HT-29 (cell line): ENCODE measurements around the gene GALNT15. TPM values are rescaled to one million over a fixed set of nuclear protein-coding genes. Genes with fewer than 3 reads are reported as not detected.

Experiments used
- DNase-seq: peaks from one replicate; pipeline ENCODE4 v3.0.0-alpha.2; 2015; ENCODE audit warnings: low spot score
- total RNA-seq: library from RNA; depleted of rRNA; stranded (reverse); fragments of >200 nt; shearing (Covaris generic); gene quantifications from 2 replicates; pipeline ENCODE4 v1.2.3, GENCODE V29; 2014

Gene GALNT15
- total RNA-seq, 1 experiment from 2014 or later: not detected

DNA sequence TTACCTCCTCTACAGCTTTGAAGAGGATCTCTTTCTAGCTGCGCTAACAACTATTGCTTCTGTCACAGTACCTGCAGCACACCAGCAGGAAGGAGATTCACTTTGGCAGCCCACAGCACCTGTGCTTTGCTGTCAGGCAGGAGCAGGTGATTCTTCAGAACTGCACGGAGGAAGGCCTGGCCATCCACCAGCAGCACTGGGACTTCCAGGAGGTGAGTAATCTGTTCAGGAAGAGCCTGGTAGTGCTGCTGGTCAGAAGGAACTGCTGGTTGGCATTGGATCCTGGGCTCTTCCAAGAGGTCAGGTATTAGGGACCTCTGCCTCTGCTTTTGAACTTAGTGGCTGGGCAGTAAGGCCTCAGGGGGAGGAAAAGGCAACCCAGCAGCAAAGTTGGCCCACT lies 48.1 kb downstream of the GALNT15 start:
- no peak for DNase-seq

DNA sequence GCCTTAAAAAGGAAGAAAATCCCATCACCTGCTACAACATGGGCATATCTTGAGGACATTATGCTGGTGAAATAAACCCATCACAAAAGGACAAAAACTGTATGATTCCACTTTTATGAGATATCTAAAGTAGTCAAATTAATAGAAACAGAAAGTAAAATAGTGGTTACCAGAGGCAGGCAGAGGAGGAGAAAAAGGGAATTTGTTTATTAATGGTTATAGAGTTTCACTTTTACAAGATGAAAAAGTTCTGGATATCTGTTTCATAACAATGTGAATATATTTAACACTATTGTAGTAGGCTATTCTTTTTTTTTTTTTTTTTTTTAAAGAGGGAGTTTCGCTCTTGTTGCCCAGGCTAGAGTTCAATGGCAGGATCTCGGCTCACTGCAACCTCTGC lies 49.8 kb downstream of the GALNT15 start:
- no peak for DNase-seq

DNA sequence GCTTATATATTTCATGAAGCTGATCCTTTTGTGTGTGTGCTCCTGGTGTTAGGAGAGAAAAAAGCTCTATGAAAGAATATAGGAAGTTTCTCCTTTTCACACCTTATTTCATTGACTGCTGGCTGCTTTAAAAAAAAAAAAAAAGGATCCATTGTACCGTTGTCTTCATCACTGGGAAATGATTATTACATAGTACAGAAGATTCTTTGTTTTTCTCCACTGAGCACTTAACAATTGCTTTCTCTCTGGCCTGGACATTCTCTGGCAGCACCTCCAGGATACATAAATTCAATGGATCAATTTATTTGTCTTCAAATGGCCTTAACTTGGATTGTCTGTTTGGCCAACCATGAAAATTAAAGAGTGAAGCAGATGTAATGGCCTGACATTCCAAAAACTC lies 53.1 kb downstream of the GALNT15 start:
- no peak for DNase-seq

DNA sequence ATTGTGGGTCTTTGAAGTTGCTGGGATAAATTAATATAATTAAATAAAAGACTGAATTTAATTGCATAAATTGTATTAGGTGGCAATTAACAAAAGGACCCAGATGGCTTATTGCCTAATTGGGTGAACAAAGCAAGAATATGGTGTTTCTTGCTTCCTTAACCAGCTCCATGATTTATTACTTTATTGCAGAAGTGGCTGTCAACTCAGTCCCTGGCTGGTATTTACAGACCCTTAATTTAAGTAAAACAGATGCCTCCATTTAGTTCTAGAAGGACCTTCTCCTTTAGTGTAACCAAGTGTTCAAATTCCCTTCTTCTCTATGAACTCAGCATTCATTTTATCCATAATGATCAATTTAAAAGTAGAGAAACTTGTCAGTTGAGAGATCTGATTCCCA lies 55.2 kb downstream of the GALNT15 start:
- DNase-seq: no peak

DNA sequence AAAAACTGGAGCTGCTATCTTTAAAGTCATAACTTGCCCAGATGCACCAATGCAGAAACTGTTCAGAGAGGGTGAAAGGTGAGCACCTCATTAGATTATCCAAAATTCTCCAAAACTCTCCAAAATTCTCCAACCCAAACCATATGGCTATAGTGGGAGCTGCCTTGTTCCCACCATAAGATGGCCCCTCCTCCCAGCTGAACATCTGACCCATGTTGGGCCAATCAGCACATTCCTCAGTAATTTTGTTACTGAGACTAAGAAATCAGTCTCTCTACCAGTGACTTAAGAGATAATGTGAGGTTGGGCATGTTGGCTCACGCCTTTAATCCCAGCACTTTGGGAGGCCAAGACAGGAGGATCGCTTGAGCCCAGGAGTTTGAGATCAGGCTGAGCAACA lies 57.5 kb downstream of the GALNT15 start:
- no peak for DNase-seq

DNA sequence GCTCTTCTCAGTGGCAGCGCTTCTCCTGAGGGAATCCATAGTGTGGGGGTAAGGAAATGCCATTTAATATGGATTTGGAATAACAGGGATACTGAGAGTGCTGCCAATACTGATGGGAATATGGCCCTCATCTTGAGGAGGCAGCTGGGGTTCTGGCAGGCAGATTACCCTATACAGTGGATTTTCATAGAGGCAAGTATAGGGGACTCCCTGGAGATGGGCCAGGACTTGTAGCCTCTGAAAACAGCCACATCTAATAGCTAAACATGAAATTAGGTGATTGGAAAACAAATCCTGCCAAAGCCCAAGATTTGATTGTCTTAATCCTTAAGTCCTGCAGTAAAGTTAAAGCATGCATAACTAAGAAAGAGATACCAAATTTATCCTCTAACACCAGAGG lies 59.3 kb downstream of the GALNT15 start:
- DNase-seq: no peak

DNA sequence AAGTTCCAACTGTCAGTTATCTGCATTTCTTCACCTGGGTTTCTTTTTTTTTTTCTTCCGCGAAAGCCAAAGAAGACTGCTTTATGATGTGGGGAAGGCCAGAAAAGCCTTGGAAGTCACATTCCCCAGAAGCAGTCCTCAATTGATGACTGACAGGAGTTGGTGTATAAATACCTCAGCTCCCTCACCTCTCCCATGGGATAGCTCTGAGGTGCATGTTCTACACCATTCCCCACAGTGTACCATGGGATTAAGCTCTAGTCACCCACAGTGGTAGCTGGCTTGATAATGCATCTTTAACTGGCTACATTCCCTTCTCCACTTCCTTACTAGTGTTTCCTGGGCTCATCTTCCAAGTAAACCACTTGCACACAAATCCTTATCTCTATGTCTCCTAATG lies 59.8 kb downstream of the GALNT15 start:
- DNase-seq: no peak

DNA sequence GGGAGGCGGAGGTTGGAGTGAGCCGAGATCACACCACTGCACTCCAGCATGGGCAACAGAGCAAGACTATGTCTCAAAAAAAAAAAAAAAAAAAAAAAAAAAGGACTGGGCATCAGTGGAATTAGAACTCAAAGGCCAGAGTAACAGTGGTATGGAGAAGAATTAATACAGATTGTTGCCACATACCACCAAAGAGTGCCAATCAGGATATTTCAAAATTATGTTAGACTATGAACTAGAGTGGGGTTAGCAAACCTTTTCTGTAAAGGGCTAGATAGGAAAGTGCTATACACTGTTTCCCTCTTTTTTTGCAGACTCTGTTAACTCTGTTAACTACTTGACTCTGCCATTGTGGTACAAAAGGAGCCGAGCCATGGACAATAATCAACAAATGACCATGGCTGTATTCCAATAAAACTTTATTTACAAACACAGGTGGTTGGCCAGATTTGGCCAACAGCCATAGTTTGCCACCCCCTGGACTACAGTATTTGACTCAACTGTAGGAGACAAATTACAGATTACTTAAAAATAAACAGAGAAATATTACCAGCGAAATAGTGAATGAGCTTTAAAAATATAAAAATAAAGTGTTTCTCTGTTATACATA lies 61.7 kb downstream of the GALNT15 start:
- DNase-seq: no peak

DNA sequence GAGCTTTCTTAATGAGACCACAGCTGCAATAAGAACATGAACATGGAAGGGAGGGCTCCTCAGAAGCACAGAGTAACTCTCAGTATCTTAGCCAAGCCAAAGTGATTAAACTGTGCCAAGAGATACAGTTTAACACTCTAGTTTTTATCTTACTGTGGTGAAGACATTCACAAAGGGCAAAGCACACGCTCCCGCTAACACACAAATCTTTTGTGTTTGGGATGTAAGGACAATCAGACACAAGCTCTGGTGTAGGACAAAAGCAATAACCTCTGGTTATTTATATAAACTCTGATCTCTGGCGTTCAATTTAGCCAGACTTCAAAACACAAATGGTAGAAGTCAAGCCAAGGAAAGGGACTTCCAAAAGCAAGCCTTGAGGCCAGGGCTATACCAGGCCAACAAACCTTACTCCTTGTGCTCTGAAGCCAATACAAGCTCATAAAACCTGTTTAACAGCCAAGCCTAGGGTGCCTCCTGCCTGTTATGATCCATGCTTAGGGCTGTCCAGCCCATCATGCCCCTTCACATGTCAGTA lies 62.4 kb downstream of the GALNT15 start:
- DNase-seq: no peak

DNA sequence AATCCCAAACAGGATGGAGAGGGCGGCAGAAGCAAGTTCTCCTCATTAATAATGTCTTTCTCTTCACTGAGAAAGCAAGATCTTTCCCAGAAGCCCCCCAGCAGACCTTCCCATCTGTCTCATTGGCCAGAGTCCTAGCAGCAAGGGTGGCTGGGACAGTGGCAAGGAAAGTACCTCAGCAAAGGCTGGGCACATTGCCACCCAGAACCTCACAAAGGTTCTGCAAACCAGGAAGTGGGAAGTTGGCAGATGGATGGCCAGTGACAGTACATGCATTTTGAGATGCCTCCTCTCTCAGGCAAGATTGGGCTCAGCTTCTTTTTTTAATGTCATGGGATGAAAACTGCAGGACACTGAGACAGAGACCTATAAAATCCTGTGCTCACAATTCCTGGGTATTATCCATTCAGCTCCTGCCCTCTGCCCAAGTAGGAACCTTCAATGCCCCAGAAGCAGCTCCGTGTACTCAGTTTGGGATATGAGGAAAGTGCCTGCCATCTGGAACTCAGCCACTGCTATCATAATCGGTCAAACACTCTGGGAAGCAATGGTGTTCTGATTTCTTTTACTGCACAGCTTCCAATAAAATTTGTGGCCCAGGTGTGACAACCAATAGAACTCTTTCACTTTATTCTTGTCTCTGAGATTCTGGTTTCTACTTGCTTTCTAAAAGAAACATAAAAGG lies 64.7 kb downstream of the GALNT15 start:
- no peak for DNase-seq

DNA sequence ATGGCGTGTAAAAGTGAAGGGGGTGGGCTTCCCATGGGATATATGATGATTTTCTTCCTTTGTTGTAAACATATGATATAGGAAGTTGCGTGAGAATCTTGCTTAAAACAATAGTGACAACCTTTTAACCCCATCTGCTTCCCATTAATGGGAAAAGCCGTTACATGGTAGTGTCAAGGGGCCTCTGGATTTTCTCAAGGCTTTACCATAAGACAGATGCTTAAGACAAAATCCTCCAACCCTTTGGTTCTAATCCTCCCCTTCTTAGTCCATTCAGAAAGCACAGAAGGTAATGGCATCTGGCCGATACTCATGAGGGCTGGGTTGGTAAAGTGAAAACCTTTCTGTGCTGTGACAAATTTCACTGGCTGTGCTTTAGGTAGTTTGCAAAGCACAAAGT lies 65.3 kb downstream of the GALNT15 start:
- DNase-seq: no peak

DNA sequence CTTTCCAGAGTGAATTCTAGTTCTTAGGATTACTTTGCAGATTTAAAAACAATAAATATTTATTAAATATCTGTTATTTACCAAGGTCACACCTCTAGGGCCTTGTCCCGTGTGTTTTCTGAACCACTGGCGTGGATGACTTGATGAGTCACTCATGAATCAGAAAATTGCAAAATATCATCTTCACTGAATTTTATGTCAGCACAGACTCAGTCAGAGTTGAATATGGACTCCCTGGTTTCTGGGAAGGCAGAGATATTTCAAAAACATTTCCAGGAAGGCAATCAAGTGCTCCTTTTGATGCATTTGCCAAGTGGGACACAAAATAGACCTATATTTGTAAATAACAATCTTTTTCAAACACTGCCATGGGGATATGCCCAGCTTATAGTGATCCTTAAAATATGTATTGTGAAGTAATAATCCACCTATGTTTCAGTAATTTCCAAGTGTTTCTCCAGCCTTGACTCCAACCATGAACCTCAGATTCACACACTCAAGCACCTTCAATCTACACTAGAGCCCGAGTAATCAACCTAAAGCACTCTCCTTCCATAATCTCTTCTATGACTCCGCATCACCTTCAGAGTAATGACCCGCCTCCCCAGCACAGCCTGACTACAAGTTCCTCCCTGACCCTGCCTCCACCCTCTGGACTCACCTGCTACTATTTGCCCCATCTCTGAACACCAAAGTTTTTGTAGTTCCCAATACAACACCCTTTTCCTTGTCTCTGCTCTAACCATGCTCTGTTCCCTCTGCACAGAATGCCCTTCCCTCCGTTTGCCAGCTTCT lies 65.9 kb downstream of the GALNT15 start:
- no peak for DNase-seq

DNA sequence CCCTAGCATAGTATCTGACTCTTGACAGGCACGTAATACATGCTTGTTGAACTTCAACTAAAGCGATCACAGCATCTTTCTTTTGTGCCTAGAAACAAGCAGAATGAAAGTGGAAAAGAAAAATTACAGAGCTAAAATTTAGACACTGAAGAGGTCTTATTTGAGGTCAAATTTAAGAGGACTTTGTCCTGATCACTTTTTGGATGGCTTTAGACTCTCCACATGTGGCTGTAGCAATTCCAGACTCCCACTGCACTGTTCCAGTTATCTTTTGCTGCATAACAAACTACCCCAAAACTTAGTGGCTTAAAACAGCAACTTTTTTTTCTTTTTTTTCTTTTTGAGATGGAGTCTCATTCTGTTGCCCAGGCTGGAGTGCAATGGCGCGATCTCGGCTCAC lies 66.7 kb downstream of the GALNT15 start:
- no peak for DNase-seq

DNA sequence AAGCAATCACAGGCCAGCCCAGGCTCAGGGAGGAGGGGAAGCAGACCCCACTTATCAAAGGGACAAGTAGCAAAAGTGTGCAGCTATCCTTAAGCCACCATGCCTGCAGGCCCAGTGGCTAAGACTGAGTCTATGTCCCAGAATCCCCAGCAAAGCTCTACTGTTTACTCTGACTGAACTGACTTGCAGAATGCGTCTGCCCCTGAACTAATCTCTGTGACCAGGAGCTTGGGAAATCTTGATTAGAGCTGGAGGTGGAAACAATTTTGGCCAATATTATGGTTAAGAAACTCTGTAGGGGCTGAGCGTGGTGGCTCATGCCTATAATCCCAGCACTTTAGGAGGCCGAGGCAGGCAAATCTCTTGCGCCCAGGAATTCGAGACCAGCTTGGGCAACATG lies 67.7 kb downstream of the GALNT15 start:
- DNase-seq: no peak

DNA sequence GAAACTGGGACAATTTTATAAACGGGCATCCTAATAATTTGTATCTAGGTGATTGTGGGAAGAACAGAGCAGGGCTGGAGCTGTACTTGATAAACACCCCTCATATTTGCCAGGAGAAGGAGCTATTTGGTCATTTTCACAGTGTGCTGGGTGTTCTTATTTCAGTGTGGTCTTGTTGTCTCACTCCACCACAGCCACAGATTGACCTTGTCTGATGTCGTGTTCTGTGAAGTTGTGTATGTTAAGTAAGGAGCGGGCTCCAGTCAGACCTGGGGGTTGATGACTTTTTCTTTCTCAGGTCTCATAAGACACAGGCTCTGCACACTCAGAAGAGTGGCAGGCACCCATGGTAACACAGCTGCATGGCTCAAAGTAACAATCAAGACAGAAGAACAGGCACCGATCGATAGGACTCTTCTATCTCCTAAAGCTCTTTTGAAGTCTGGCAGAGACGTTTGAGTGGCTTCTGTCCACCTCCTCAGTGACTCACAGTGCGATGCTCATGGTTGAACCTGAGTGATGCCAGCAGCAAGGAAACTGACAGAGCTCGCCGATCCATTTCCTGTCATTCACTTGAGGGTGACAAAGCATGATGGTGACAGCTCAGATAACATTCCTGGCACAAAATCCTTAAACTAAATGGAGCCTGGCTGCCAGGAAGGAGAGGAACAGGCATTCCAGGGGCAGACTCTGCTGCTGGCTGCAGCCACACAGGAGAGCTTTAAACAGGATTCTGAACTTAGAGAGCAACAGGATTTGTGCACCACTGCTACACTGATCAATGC lies 69.4 kb downstream of the GALNT15 start:
- no peak for DNase-seq

DNA sequence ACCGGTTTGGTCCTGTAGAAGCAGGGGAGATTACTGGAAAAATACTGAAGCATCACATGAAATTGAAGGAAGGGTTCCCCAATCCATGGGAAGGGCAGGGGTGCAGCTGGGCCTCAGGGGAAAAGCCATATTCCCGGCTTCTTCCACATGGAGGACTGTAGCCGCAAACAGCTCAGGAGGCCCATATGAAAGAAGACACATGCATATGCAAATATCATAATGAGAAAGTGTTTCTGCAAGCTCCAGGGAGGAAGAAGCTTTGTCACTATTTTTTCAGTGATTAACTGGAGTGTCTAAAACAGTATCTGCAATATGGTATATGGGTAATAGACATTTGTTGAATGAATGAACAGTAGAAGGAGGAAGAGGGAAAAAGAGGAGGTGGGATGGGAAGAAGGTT lies 71.1 kb downstream of the GALNT15 start:
- DNase-seq: no peak

DNA sequence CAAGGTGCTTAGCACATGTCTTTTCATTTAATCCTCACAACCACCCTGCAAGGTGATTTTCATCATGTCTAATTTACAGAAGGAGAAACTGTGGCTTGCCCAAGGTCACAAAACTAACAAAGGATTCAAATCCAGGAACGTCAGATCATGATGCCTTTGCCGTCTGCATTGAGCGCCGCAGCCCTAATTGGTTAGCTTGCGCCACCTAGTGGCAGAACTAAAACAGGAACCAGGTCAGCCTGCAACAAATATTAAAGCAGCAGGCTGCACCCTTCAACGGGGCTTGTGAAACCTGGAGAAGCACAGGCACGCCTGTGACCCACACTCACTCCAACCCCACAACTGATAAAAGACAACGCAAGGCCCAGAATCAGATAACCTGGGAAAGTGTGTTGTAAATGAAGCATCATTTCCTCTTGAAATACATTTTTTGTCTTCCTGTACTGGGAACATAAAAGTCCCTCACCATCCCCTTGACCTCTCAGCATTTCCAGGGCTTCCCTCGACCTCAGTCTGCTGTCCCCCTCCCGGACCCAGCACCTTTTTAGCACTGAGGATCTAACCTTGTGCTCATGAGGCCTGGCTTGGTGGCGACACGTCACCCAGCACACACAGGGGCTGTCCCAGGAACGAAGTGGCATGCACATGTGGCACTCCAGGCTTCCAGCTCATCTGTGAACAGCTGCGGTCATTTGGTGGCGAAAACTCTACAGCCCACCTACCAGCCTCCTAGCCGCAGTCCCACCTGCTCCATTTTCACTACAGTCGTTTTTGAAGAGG lies 73.0 kb downstream of the GALNT15 start:
- DNase-seq: peak; percentile 78

DNA sequence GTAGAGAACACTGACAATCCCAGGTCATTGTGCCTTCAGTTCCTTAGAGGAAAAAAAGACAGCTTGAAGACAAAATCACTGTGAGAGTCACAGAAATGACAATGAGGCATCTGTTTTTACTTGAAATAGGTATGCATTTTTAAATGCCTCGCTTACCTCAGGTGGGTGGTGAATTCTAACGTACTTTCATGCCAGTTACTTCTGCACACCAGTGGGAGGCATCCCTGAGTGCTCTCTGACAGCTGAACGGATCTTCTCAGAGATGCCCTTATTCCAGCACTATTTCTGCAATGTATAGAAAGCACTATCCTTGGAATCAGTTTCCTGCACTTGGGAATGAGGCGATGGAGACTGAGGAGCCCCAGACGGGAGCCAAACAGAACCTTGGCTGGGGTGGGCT lies 74.1 kb downstream of the GALNT15 start:
- no peak for DNase-seq

DNA sequence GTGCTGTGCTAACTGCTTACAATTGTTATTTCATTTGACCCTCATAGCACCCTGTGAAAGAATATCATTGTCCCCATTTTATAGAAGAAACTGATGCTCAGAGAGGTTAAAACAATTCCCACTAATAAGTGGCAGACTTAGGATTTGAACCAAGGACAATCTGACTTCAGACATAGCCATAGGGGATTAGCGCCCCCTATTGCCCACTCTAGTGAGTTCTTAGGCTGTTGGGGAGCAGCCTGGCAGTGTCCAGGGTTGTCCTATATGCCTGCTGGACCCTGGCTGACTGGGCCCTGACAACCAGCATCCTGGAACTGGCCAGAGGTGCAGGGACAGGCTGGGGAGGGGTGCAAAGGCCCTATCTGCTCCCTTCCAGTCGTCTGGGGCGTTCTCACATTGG lies 74.9 kb downstream of the GALNT15 start:
- DNase-seq: peak; percentile 35

DNA sequence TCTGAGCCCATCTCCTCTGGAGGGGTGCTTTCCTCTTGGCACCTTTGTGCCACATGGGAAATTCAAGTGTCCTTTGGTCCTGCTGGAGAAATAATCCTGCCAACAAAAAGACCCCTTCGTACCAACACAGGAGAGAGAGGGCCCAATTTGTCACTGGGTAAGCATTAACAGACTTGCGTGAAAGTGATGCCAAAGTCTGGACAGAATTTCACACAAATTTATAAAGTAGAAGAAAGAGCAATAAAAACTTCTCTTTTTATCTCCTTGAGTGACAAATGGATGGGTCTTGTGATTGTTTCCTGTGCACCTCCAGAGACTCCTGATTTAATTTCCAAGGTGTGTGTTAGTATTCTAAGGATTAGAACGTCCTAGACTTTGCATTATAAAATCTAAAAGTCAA lies 75.4 kb downstream of the GALNT15 start:
- no peak for DNase-seq
